K562 (cell line): Measurements from ENCODE around the gene MED22. TPM values are rescaled to one million over a fixed set of nuclear protein-coding genes. Genes with fewer than 3 reads are reported as not detected.

ENCODE experiments used
- CLOCK ChIP-seq: fragments of 250-450 bp; sonication (Bioruptor Pico); IDR thresholded peaks from 2 replicates; pipeline ENCODE4 v1.4.0; 2020; ENCODE audit warnings: mild to moderate bottlenecking, moderate library complexity, borderline replicate concordance
- DNMT1 ChIP-seq: fragments of 450-650 bp; IDR thresholded peaks from 2 replicates; pipeline ENCODE4 v1.6.1; 2016; ENCODE audit warnings: antibody characterized with exemption, mild to moderate bottlenecking
- ELK1 ChIP-seq: sonication (generic); formaldehyde crosslinking; IDR thresholded peaks from 2 replicates; pipeline ENCODE4 v1.8.1; 2022; ENCODE audit warnings: missing genetic modification reagents
- JUNB ChIP-seq: fragments of 450-650 bp; formaldehyde crosslinking; conservative IDR thresholded peaks from 2 replicates; pipeline ENCODE4 v1.4.0; 2020; ENCODE audit warnings: mild to moderate bottlenecking
- JUND ChIP-seq, 2 experiments: IDR thresholded peaks; 2 replicates in 1 of 2; 3 replicates in 1 of 2; pipeline ENCODE4 v1.6.1; 2011; ENCODE audit warnings: borderline replicate concordance in 2 of 2, low read depth in 2 of 2, low read length in 2 of 2, improper control_type of control experiment in 1 of 2, missing biosample characterization in 1 of 2, missing genetic modification characterization in 1 of 2, missing genetic modification reagents in 1 of 2
- NCOA4 ChIP-seq: fragments of 450-650 bp; IDR thresholded peaks from 2 replicates; pipeline ENCODE4 v1.6.1; 2018; ENCODE audit warnings: mild to moderate bottlenecking; ENCODE audit not compliant: partially characterized antibody
- OTX1 ChIP-seq: fragments of 450-650 bp; formaldehyde crosslinking; IDR thresholded peaks from 2 replicates; pipeline ENCODE4 v1.4.0; 2022; ENCODE audit warnings: mild to moderate bottlenecking
- RBBP5 ChIP-seq: fragments of 200-600 bp; sonication (generic); IDR thresholded peaks from 2 replicates; pipeline ENCODE4 v1.6.1; 2012; ENCODE audit warnings: borderline replicate concordance, mild to moderate bottlenecking, low read length, control low read depth, inconsistent platforms; ENCODE audit not compliant: insufficient read depth, poor library complexity, severe bottlenecking
- RFX5 ChIP-seq: IDR thresholded peaks from 2 replicates; pipeline ENCODE4 v1.6.1; 2011; ENCODE audit warnings: low read depth, mild to moderate bottlenecking, improper control_type of control experiment, low read length
- SMARCA4 ChIP-seq: fragments of 450-650 bp; IDR thresholded peaks from 2 replicates; pipeline ENCODE4 v1.6.1; 2016
- ZFX ChIP-seq: sonication (generic); formaldehyde crosslinking; IDR thresholded peaks from 2 replicates; pipeline ENCODE4 v1.8.0; 2022; ENCODE audit warnings: mild to moderate bottlenecking, missing genetic modification reagents, moderate library complexity
- ZNF23 ChIP-seq: fragments of 250-450 bp; sonication (Bioruptor Pico); IDR thresholded peaks from 2 replicates; pipeline ENCODE4 v1.4.0; 2020; ENCODE audit warnings: mild to moderate bottlenecking
- ZNF449 ChIP-seq: fragments of 250-450 bp; sonication (Bioruptor Pico); IDR thresholded peaks from 2 replicates; pipeline ENCODE4 v1.8.0; 2022; ENCODE audit warnings: moderate library complexity, mild to moderate bottlenecking, inconsistent platforms
- ZNF766 ChIP-seq: fragments of 200-800 bp; sonication (Bioruptor generic); conservative IDR thresholded peaks from 2 replicates; pipeline ENCODE4 v1.6.1; 2016; ENCODE audit warnings: missing genetic modification characterization, missing compliant biosample characterization
- ZNF77 ChIP-seq: fragments of 250-450 bp; sonication (Bioruptor Pico); IDR thresholded peaks from 2 replicates; pipeline ENCODE4 v1.5.0; 2020
- polyA plus RNA-seq, 8 experiments: library from polyadenylated mRNA; depleted of rRNA in 4 of 8; stranded (reverse) in 5 of 8; unstranded in 3 of 8; fragments of >200 nt; fragmentation: Nextera tagmentation in 2 of 8; fragmentation: Illumina TruSeq in 1 of 8; extraction: Ambion mirVana in 2 of 8; extraction: Trizol in 1 of 8; gene quantifications; 2 replicates each; pipeline versions ENCODE4 v1.2.1 to v1.2.3, GENCODE V29; 2011 to 2014; ENCODE audit warnings: inconsistent platforms in 1 of 8, missing spikeins in 1 of 8
- total RNA-seq, 7 experiments: library from RNA; depleted of rRNA in 6 of 7; stranded (reverse); fragments of >200 nt in 6 of 7; fragmentation: Illumina TruSeq in 2 of 7; extraction: Trizol in 2 of 7; gene quantifications; 2 replicates each; pipeline versions ENCODE4 v1.2.1 to v1.2.3, GENCODE V29; 2011 to 2021; ENCODE audit warnings: low replicate concordance in 1 of 7
- TF ChIP-seq, protein P1 (sequence below): fragments of 450-650 bp; IDR thresholded peaks from 2 replicates; pipeline ENCODE4 v1.6.1; 2017; ENCODE audit warnings: antibody characterized with exemption, mild to moderate bottlenecking

MED22 gene
- total and polyA plus RNA-seq, 9 of the 15 experiments (the other 6 are each of a cell fraction or from before 2014, with no cell fraction given): 0.73 to 35.6 (median 22.3) TPM

- TF ChIP-seq CLOCK (CRISPR knock-in tag): no peak
- TF ChIP-seq, protein P1, sequence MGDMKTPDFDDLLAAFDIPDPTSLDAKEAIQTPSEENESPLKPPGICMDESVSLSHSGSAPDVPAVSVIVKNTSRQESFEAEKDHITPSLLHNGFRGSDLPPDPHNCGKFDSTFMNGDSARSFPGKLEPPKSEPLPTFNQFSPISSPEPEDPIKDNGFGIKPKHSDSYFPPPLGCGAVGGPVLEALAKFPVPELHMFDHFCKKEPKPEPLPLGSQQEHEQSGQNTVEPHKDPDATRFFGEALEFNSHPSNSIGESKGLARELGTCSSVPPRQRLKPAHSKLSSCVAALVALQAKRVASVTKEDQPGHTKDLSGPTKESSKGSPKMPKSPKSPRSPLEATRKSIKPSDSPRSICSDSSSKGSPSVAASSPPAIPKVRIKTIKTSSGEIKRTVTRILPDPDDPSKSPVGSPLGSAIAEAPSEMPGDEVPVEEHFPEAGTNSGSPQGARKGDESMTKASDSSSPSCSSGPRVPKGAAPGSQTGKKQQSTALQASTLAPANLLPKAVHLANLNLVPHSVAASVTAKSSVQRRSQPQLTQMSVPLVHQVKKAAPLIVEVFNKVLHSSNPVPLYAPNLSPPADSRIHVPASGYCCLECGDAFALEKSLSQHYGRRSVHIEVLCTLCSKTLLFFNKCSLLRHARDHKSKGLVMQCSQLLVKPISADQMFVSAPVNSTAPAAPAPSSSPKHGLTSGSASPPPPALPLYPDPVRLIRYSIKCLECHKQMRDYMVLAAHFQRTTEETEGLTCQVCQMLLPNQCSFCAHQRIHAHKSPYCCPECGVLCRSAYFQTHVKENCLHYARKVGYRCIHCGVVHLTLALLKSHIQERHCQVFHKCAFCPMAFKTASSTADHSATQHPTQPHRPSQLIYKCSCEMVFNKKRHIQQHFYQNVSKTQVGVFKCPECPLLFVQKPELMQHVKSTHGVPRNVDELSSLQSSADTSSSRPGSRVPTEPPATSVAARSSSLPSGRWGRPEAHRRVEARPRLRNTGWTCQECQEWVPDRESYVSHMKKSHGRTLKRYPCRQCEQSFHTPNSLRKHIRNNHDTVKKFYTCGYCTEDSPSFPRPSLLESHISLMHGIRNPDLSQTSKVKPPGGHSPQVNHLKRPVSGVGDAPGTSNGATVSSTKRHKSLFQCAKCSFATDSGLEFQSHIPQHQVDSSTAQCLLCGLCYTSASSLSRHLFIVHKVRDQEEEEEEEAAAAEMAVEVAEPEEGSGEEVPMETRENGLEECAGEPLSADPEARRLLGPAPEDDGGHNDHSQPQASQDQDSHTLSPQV: peak; percentile 59
- no peak for TF ChIP-seq NCOA4
- TF ChIP-seq OTX1 (CRISPR knock-in tag): no peak
- TF ChIP-seq JUNB (CRISPR knock-in tag): no peak
- TF ChIP-seq ZNF766 (CRISPR knock-in tag): no peak
- TF ChIP-seq RBBP5: peak; percentile 93
- no peak for TF ChIP-seq ELK1
- peak; percentile 69; the same call in 1 of the 2 replicates for TF ChIP-seq JUND (IDR thresholded peaks at IDR 0.05; ENCODE audit: borderline replicate concordance, low read depth, low read length)
- TF ChIP-seq JUND (tag; IDR thresholded peaks at IDR 0.05; ENCODE audit: borderline replicate concordance, low read depth, low read length): no peak
- no peak for TF ChIP-seq ZNF23 (CRISPR knock-in tag)
- TF ChIP-seq ZFX (CRISPR knock-in tag): peak; percentile 98
- no peak for TF ChIP-seq SMARCA4
- TF ChIP-seq DNMT1: no peak
- no peak for TF ChIP-seq ZNF449
- no peak for TF ChIP-seq ZNF77 (CRISPR knock-in tag)
- no peak for TF ChIP-seq RFX5
Observed at GRCh38 chr9:133375724-133376654, 28.1 kb upstream of the MED22 start, which contains the start of the genes STKLD1 and SURF4 (continued).
